Activated B cell treated with CpG ODN at 0.5 μM for 24 hours (primary cell): ENCODE measurements around the gene PNP. TPM values are rescaled to one million over a fixed set of nuclear protein-coding genes. Genes with fewer than 3 reads are reported as not detected.

Experiments used
- ATAC-seq: fragments of 200-7000 bp; cut with Tn5 transposase; one replicate; pipeline ENCODE4 v1.10.0; 2021; ENCODE audit warnings: low read depth, mild to moderate bottlenecking, moderate library complexity
- CTCF ChIA-PET: fragments of 350-600 bp; sonication (Branson Sonifier 250); formaldehyde crosslinking; loops from one replicate; lab custom pipeline; 2021; ENCODE audit warnings: antibody characterized with exemption; lab: Charles Lee
- POLR2A ChIA-PET: fragments of 350-600 bp; sonication (Branson Sonifier 250); formaldehyde crosslinking; loops from one replicate; lab custom pipeline; 2021; ENCODE audit warnings: antibody characterized with exemption; lab: Charles Lee
- DNase-seq: peaks from one replicate; pipeline ENCODE4 v3.0.0; 2022
- H3K27ac Mint-ChIP-seq: one replicate; pipeline ENCODE4 v1.8.0; 2020; ENCODE audit warnings: mixed read lengths
- H3K27me3 Mint-ChIP-seq: one replicate; pipeline ENCODE4 v1.8.0; 2021; ENCODE audit warnings: mixed read lengths
- H3K36me3 Mint-ChIP-seq: one replicate; pipeline ENCODE4 v1.8.0; 2021; ENCODE audit warnings: low read depth, mixed read lengths
- H3K4me1 Mint-ChIP-seq: one replicate; pipeline ENCODE4 v1.8.0; 2021; ENCODE audit warnings: mixed read lengths
- H3K4me3 Mint-ChIP-seq: one replicate; pipeline ENCODE4 v1.8.0; 2020; ENCODE audit warnings: mild to moderate bottlenecking, mixed read lengths
- H3K9me3 Mint-ChIP-seq: one replicate; pipeline ENCODE4 v1.8.0; 2020; ENCODE audit warnings: mixed read lengths
- intact Hi-C: fragments of 100-400 bp; cut with micrococcal nuclease; formaldehyde crosslinking; loops from one replicate; pipeline ENCODE4 v1.15.1; 2024
- total RNA-seq: library from RNA; stranded (reverse); gene quantifications from 2 replicates; pipeline ENCODE4 v1.2.3, GENCODE V29; 2022
- TF ChIP-seq, protein P1 (sequence below): fragments of 200-600 bp; IDR thresholded peaks from one replicate; pipeline ENCODE4 v1.8.0; 2022; ENCODE audit warnings: antibody characterized with exemption, mild to moderate bottlenecking

The PNP gene
- total RNA-seq, 1 donor from 2014 or later: 88.0 TPM

DNA sequence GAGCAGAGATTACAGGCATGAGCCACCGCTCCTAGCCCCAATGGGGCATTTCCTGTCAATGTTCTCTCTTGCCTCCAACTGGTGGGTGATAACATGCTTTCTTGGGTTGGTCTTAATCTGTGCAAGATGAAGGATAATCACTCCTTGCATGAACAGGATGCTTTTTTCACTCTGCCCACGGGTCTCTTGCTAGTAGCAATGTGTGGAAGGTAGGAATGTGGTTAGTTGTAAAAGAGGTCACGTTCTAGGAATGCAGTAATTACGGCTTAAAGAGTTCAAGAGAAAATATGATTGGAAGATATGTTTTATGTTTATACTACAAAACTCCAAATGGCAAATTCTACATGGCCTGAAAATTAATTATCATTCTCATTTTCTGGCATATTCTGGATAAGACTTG lies 46.6 kb downstream of the PNP start:
- DNase-seq (no peak), ATAC-seq (no peak)
- POLR2A ChIA-PET: no interaction called here
- peaks cover 23% of the 10 kb centered on the region for H3K4me1 Mint-ChIP-seq
- no peaks in the 10 kb centered on the region for H3K27me3 Mint-ChIP-seq
- no peak overlapping the region for H3K4me3 Mint-ChIP-seq
- TF ChIP-seq, protein P1, sequence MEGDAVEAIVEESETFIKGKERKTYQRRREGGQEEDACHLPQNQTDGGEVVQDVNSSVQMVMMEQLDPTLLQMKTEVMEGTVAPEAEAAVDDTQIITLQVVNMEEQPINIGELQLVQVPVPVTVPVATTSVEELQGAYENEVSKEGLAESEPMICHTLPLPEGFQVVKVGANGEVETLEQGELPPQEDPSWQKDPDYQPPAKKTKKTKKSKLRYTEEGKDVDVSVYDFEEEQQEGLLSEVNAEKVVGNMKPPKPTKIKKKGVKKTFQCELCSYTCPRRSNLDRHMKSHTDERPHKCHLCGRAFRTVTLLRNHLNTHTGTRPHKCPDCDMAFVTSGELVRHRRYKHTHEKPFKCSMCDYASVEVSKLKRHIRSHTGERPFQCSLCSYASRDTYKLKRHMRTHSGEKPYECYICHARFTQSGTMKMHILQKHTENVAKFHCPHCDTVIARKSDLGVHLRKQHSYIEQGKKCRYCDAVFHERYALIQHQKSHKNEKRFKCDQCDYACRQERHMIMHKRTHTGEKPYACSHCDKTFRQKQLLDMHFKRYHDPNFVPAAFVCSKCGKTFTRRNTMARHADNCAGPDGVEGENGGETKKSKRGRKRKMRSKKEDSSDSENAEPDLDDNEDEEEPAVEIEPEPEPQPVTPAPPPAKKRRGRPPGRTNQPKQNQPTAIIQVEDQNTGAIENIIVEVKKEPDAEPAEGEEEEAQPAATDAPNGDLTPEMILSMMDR: no peak
- no peak overlapping the region for H3K27ac Mint-ChIP-seq
- H3K9me3 Mint-ChIP-seq: peaks cover 2% of the 10 kb centered on the region
- intact Hi-C loops: no loop called here
- H3K36me3 Mint-ChIP-seq: no peaks in the 10 kb centered on the region
- CTCF ChIA-PET: no interaction called here

DNA sequence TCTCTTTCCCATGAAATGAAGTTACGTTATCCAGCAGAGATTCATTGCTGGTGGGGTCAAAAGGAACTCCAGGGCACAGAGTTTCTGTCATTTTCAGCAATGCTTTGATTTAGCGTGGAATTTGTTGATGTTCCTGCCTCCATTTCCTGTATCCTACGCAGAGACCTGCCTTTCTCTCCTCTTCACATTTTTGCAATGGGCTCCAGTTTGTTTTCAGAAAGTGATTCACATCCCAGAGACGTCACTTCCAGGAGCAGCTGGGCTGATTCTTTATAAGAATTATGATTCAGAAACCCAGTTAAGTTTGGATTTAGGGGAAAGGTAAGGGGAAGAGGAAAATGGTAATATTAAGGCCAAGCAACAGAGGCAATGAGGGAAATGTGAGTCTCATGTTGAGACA lies 47.7 kb downstream of the PNP start:
- TF ChIP-seq, protein P1: no peak
- ChIA-PET POLR2A (no interaction called here), CTCF (no interaction called here)
- ATAC-seq (no peak), DNase-seq (no peak)
- intact Hi-C loops: no loop called here
- Mint-ChIP-seq H3K36me3 (no peaks in the 10 kb centered on the region), H3K9me3 (peaks cover 2% of the 10 kb centered on the region), H3K27me3 (no peaks in the 10 kb centered on the region), H3K4me3 (no peak overlapping the region), H3K4me1 (peaks cover 12% of the 10 kb centered on the region), H3K27ac (no peak overlapping the region)

DNA sequence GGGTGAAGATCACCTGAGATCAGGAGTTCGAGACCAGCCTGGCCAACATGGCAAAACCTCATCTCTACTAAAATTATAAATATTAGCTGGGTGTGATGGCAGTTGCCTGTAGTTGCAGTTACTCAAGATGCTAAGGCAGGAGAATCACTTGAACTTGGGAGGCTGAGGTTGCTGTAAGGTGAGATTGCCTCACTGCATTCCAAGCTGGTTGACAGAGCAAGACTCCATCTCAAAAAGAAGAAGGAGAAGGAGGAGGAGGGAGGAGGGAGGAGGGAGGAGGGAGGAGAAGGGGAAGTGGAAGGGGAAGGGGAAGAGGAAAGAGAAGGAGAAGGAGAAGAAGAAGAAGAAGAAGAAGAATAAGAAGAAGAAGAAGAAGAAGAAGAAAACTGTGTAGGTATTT lies 53.1 kb downstream of the PNP start:
- intact Hi-C loops: loop anchor here (1.0 kb wide), 1 partner anchor 10 kb away; no protein-coding TSS in a partner anchor
- H3K27ac Mint-ChIP-seq: no peak overlapping the region
- no peaks in the 10 kb centered on the region for H3K36me3 Mint-ChIP-seq
- ChIA-PET CTCF (interaction anchor here (1.2 kb wide), 1 partner anchor 9 kb away, joined by 5 read pairs; no protein-coding TSS in a partner anchor), POLR2A (no interaction called here)
- peaks cover 2% of the 10 kb centered on the region for H3K9me3 Mint-ChIP-seq
- DNase-seq (no peak), ATAC-seq (no peak)
- H3K4me1 Mint-ChIP-seq: peaks cover 2% of the 10 kb centered on the region
- H3K27me3 Mint-ChIP-seq: no peaks in the 10 kb centered on the region
- H3K4me3 Mint-ChIP-seq: no peak overlapping the region
- TF ChIP-seq, protein P1: no peak

- intact Hi-C loops: no loop called here
- TF ChIP-seq, protein P1: no peak
- Mint-ChIP-seq H3K4me1 (peaks cover 2% of the 10 kb centered on the region), H3K27ac (no peak overlapping the region), H3K27me3 (no peaks in the 10 kb centered on the region), H3K4me3 (no peak overlapping the region), H3K9me3 (peaks cover 2% of the 10 kb centered on the region), H3K36me3 (no peaks in the 10 kb centered on the region)
- no peak for ATAC-seq
- no peak for DNase-seq
- ChIA-PET CTCF (no interaction called here), POLR2A (no interaction called here)
These were observed 54.8 kb downstream of the PNP start for GRCh38 chr14:20524027-20524426.

Other genes starting within 250 kb of the PNP start
- gene OR11H6, start 245.7 kb upstream of the PNP start, total RNA-seq: not detected in 2 replicates
- not detected in 2 replicates for gene OR11H7, start 240.4 kb upstream of the PNP start, total RNA-seq
- gene OR11H4, start 230.1 kb upstream of the PNP start, total RNA-seq: not detected in 2 replicates
- gene TTC5, start 163.5 kb upstream of the PNP start, total RNA-seq: 25.0 and 32.7 TPM in 2 replicates
- 34.0 and 35.3 TPM in 2 replicates for gene CCNB1IP1, start 136.1 kb upstream of the PNP start, total RNA-seq
- gene PARP2, start 125.8 kb upstream of the PNP start, total RNA-seq: 17.1 and 19.5 TPM in 2 replicates
- gene TEP1, start 55.9 kb upstream of the PNP start, total RNA-seq: 99.0 and 120 TPM in 2 replicates
- gene KLHL33, start 33.2 kb upstream of the PNP start, total RNA-seq: 0.42 and 0.53 TPM in 2 replicates
- 98.3 and 112 TPM in 2 replicates for gene OSGEP, start 14.6 kb upstream of the PNP start, total RNA-seq
- gene APEX1, start 14.2 kb upstream of the PNP start, total RNA-seq: 215 and 231 TPM in 2 replicates
- 84.8 and 87.3 TPM in 2 replicates for gene PIP4P1, start 8.0 kb upstream of the PNP start, total RNA-seq
- gene RNASE10, start 36.1 kb downstream of the PNP start, total RNA-seq: 0.32 and 0.73 TPM in 2 replicates
- not detected in 2 replicates for gene RNASE9, start 91.6 kb downstream of the PNP start, total RNA-seq
- not detected in 2 replicates for gene RNASE11, start 118.6 kb downstream of the PNP start, total RNA-seq
- gene RNASE12, start 122.0 kb downstream of the PNP start, total RNA-seq: not detected in 2 replicates
- not detected in 2 replicates for gene OR6S1, start 172.3 kb downstream of the PNP start, total RNA-seq
- 0.20 and 1.0 TPM in 2 replicates for gene RNASE4, start 215.2 kb downstream of the PNP start, total RNA-seq
- 1.1 TPM in 1 of 2 replicates, not detected in the other for gene ANG, start 219.4 kb downstream of the PNP start, total RNA-seq